A549 (cell line): ENCODE data around the gene SULF2. TPM values are rescaled to one million over a fixed set of nuclear protein-coding genes. Genes with fewer than 3 reads are reported as not detected.

Experiments used
- ATAC-seq, 2 experiments: fragments of 200-7000 bp in 1 of 2; fragments of >200 bp in 1 of 2; cut with Nextera tagmentation in 1 of 2; cut with Tn5 transposase in 1 of 2; 3 replicates each; pipeline versions ENCODE4 v1.8.0 to v1.9.1; 2018 to 2020; ENCODE audit warnings: mild to moderate bottlenecking in 1 of 2, moderate library complexity in 1 of 2
- CTCF ChIA-PET: fragments of 300-600 bp; sonication (Branson Sonifier 250); formaldehyde crosslinking; extraction: SDS; loops from one replicate; lab custom pipeline; 2021; ENCODE audit warnings: antibody characterized with exemption, inconsistent platforms; lab: Yijun Ruan, JAX
- POLR2A ChIA-PET: fragments of 350-600 bp; formaldehyde crosslinking; extraction: SDS; loops from one replicate; lab custom pipeline; 2021; ENCODE audit warnings: antibody characterized with exemption, inconsistent platforms; lab: Yijun Ruan, JAX
- DNase-seq, 2 experiments: peaks; one replicate each; pipeline versions ENCODE4 v3.0.0 to v3.0.0-alpha.2; 2011 to 2016; ENCODE audit warnings: low read depth in 1 of 2, low spot score in 1 of 2
- FAIRE-seq: peaks from 2 replicates; lab custom pipeline; 2011; peaks lifted over from hg19 to GRCh38; lab: Jason Lieb, UNC
- H3K27ac ChIP-seq, 2 experiments: fragments of >200 bp; sonication (Bioruptor Twin); formaldehyde crosslinking; 3 replicates each; pipeline ENCODE4 v1.5.1; 2016 to 2017
- H3K4me1 ChIP-seq: fragments of >200 bp; sonication (Bioruptor Twin); formaldehyde crosslinking; 3 replicates; pipeline ENCODE4 v1.6.1; 2016
- H3K4me2 ChIP-seq: fragments of >200 bp; sonication (Bioruptor Twin); formaldehyde crosslinking; 3 replicates; pipeline ENCODE4 v1.6.1; 2016
- H3K4me3 ChIP-seq: fragments of >200 bp; sonication (Bioruptor Twin); formaldehyde crosslinking; 3 replicates; pipeline ENCODE4 v1.5.1; 2016
- H3K9me3 ChIP-seq: fragments of >200 bp; sonication (Bioruptor Twin); formaldehyde crosslinking; 3 replicates; pipeline ENCODE4 v1.6.1; 2016
- CBX2 ChIP-seq: fragments of 200-600 bp; sonication (generic); IDR thresholded peaks from 2 replicates; pipeline ENCODE4 v1.6.1; 2016; ENCODE audit warnings: low read depth, mild to moderate bottlenecking, borderline replicate concordance
- CBX8 ChIP-seq: fragments of 200-600 bp; sonication (generic); IDR thresholded peaks from 2 replicates; pipeline ENCODE4 v1.6.1; 2016
- CEBPB ChIP-seq, 2 experiments: fragments of >200 bp in 1 of 2; sonication (Bioruptor Twin) in 1 of 2; formaldehyde crosslinking in 1 of 2; IDR thresholded peaks; 2 replicates each; pipeline ENCODE4 v1.6.1; 2012 to 2016
- CHD4 ChIP-seq: fragments of 200-600 bp; sonication (generic); IDR thresholded peaks from 2 replicates; pipeline ENCODE4 v1.6.1; 2016; ENCODE audit warnings: antibody characterized with exemption, mild to moderate bottlenecking, borderline replicate concordance
- EHF ChIP-seq: fragments of 250-450 bp; sonication (Bioruptor Pico); IDR thresholded peaks from 2 replicates; pipeline ENCODE4 v1.5.0; 2020; ENCODE audit warnings: mild to moderate bottlenecking
- EP300 ChIP-seq, 2 experiments: fragments of >200 bp; sonication (Bioruptor Twin); formaldehyde crosslinking; IDR thresholded peaks; 2 replicates in 1 of 2; 3 replicates in 1 of 2; pipeline ENCODE4 v1.6.1; 2016 to 2017
- FOXS1 ChIP-seq: fragments of 250-450 bp; sonication (Bioruptor Pico); IDR thresholded peaks from 2 replicates; pipeline ENCODE4 v1.5.0; 2020; ENCODE audit warnings: mild to moderate bottlenecking, moderate library complexity
- HDAC2 ChIP-seq: fragments of 200-600 bp; sonication (generic); IDR thresholded peaks from 2 replicates; pipeline ENCODE4 v1.6.1; 2016
- KDM5A ChIP-seq: fragments of 200-600 bp; sonication (generic); IDR thresholded peaks from 2 replicates; pipeline ENCODE4 v1.6.1; 2016; ENCODE audit warnings: antibody characterized with exemption, mild to moderate bottlenecking
- MAFK ChIP-seq: fragments of 450-650 bp; IDR thresholded peaks from 2 replicates; pipeline ENCODE4 v1.6.1; 2014; ENCODE audit not compliant: partially characterized antibody
- MAZ ChIP-seq: fragments of 150-350 bp; IDR thresholded peaks from 2 replicates; pipeline ENCODE4 v1.6.1; 2014; ENCODE audit warnings: antibody characterized with exemption, low read depth, low read length, borderline replicate concordance
- NFE2L2 ChIP-seq: fragments of 150-350 bp; conservative IDR thresholded peaks from 2 replicates; pipeline ENCODE4 v1.6.1; 2014; ENCODE audit warnings: low read length
- NPAS2 ChIP-seq: fragments of 250-450 bp; sonication (Bioruptor Pico); IDR thresholded peaks from 2 replicates; pipeline ENCODE4 v1.8.0; 2022; ENCODE audit warnings: mild to moderate bottlenecking, moderate library complexity, borderline replicate concordance
- NR3C1 ChIP-seq: fragments of >200 bp; sonication (Bioruptor Twin); formaldehyde crosslinking; IDR thresholded peaks from 3 replicates; pipeline ENCODE4 v1.6.1; 2017
- RAD21 ChIP-seq, 2 experiments: fragments of >200 bp in 1 of 2; sonication (Bioruptor Twin) in 1 of 2; formaldehyde crosslinking in 1 of 2; IDR thresholded peaks in 1 of 2; conservative IDR thresholded peaks in 1 of 2; 2 replicates in 1 of 2; 3 replicates in 1 of 2; pipeline ENCODE4 v1.6.1; 2012 to 2018; ENCODE audit warnings: inconsistent platforms in 1 of 2
- RCOR1 ChIP-seq: fragments of 150-350 bp; IDR thresholded peaks from 2 replicates; pipeline ENCODE4 v1.6.1; 2014; ENCODE audit warnings: antibody characterized with exemption, low read length, low read depth
- RFX5 ChIP-seq: fragments of 450-650 bp; IDR thresholded peaks from 2 replicates; pipeline ENCODE4 v1.7.1; 2014; ENCODE audit warnings: antibody characterized with exemption, mild to moderate bottlenecking, moderate library complexity
- TP53 ChIP-seq: fragments of 250-450 bp; sonication (Bioruptor Pico); IDR thresholded peaks from 2 replicates; pipeline ENCODE4 v1.5.0; 2021; ENCODE audit warnings: mild to moderate bottlenecking, moderate library complexity
- ZFP36 ChIP-seq: fragments of 450-650 bp; IDR thresholded peaks from 2 replicates; pipeline ENCODE4 v1.6.1; 2014; ENCODE audit warnings: borderline replicate concordance; ENCODE audit not compliant: partially characterized antibody
- ZSCAN20 ChIP-seq: fragments of 250-450 bp; sonication (Bioruptor Pico); IDR thresholded peaks from 2 replicates; pipeline ENCODE4 v1.8.0; 2022; ENCODE audit warnings: mild to moderate bottlenecking, moderate library complexity
- WGBS: methylation state at CpG from one replicate; pipeline ENCODE4 v1.1.6; 2017; ENCODE audit errors: missing lambda C conversion rate; 5-methylcytosine and 5-hydroxymethylcytosine counted together
- polyA plus RNA-seq, 4 experiments: library from polyadenylated mRNA; depleted of rRNA in 3 of 4; stranded (reverse); fragments of >200 nt; fragmentation: RNase III in 1 of 4; extraction: RNeasy Plus Mini Kit Qiagen cat#74134 plus additional on column Dnase treatment in 1 of 4; gene quantifications; 2 replicates in 3 of 4; 3 replicates in 1 of 4; pipeline ENCODE4 v1.2.3, GENCODE V29; 2011 to 2017
- TF ChIP-seq, protein P1 (sequence below): fragments of 250-450 bp; sonication (Bioruptor Pico); IDR thresholded peaks from 2 replicates; pipeline ENCODE4 v1.5.0; 2021; ENCODE audit warnings: mild to moderate bottlenecking, moderate library complexity, borderline replicate concordance
- TF ChIP-seq, protein P2 (sequence below): fragments of 150-350 bp; IDR thresholded peaks from 2 replicates; pipeline ENCODE4 v1.6.1; 2014; ENCODE audit warnings: low read depth, mild to moderate bottlenecking, low read length
- TF ChIP-seq, protein P3 (sequence below): fragments of 450-650 bp; IDR thresholded peaks from 2 replicates; pipeline ENCODE4 v1.6.1; 2014; ENCODE audit warnings: antibody characterized with exemption

SULF2 gene
- polyA plus RNA-seq, 2 of the 4 experiments (the other 2 are of a cell fraction), result 5.8 to 16.8 TPM

DNA sequence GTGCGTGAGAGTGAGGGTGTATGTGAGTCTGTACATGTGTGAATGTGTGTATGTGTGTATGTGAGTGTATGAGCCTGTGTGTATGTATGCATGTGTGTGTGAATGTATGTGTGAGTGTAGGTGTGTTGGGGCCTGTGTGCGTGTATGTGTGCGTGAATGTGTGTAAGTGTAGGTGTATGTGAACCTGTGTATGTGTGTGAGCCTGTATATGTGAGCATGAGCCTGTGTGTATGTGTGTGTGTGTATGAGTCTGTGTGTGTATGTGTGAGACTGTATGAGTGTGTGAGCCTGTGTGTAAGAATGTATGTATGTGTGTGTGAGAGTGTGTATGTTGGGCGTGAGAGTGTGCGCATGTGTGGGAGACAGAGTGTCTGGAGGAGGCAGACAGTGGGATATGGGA lies 15.8 kb upstream of the SULF2 start:
- ChIA-PET POLR2A (no interaction called here), CTCF (interaction anchor here (1.1 to 1.3 kb wide), 2 partner anchors 15 to 857 kb away, joined by 3 read pairs; no protein-coding TSS in a partner anchor)
- FAIRE-seq (no peak), DNase-seq (no peak), ATAC-seq (no peak)
- no peaks in the 10 kb centered on the region for H3K4me1 ChIP-seq
- WGBS, result 90% methylated on average over 5 of the region's 5 CpGs
- no peak overlapping the region for H3K27ac ChIP-seq
- no peaks in the 10 kb centered on the region for H3K9me3 ChIP-seq
- H3K4me2 ChIP-seq, result no peak overlapping the region
- TF ChIP-seq FOXS1 (CRISPR knock-in tag), result no peak
- no peak for TF ChIP-seq EHF (CRISPR knock-in tag)
- no peak for TF ChIP-seq NR3C1
- TF ChIP-seq MAZ, result no peak
- no peak for TF ChIP-seq EP300 (IDR thresholded peaks at IDR 0.05)
- no peak overlapping the region for H3K4me3 ChIP-seq

DNA sequence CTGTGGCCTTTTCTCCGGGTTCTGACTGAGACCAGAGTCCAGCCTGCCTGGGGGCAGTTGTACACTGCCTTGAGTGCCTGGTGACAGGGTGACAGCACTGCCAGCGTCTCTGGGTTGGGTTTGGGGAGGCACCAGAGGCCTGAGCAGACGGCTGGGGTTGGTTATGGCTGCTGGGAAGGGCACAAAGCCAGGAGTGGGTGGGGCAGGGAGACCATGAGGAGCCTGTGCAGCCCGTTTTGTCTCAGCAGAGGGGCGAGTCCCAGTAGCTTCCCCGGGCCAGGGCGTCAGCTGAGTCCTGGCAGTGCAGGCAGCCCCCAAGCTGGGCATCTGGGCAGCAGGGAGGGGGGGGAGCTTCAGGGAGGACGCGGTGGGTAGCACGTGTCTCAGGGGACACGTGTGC lies 15.3 kb upstream of the SULF2 start:
- DNase-seq (no peak), FAIRE-seq (no peak), ATAC-seq (no peak)
- Histone ChIP-seq H3K9me3 (no peaks in the 10 kb centered on the region), H3K27ac (no peak overlapping the region), H3K4me2 (no peak overlapping the region), H3K4me3 (no peak overlapping the region), H3K4me1 (peaks cover under 1% of the 10 kb centered on the region; the same call in 1 of the 3 replicates)
- no peak for TF ChIP-seq NPAS2 (CRISPR knock-in tag)
- ChIA-PET POLR2A (interaction anchor here (0.6 kb wide), 1 partner anchor 508 kb away, joined by 5 read pairs; no protein-coding TSS in a partner anchor), CTCF (interaction anchor here (1.1 kb wide), 1 partner anchor 14 kb away, joined by 3 read pairs; no protein-coding TSS in a partner anchor)
- WGBS, result 59% methylated on average over 8 of the region's 11 CpGs

DNA sequence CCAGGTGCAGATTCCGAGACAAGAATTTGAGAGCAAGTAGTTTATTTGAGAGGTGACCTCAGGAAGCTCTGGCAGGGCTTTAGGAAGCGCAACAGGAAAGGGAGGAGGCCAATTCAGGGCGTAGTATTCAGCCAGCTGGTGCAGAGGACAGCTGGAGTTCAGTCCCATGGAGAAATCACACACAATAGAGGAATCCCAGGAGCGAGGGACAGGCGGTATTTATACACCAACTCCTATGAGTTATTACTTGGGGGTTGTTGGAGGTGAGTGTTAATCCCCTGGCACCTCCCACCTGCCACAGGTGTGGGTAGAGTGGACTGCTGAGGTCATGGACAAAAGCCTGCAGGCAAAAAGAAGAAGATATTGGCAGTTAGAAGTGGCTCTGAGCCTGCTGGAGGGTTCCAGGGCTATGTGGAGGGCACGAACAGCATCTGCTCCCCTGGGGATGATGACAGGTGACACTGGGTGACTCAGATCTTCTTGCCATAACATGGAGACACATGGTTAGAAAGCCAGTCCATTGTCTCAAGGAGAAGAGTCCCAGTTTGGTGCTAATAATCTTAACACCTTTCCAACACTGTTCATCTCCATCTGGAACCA lies 13.9 kb upstream of the SULF2 start:
- H3K4me3 ChIP-seq, result no peak overlapping the region
- DNase-seq, result no peak
- 40% methylated on average over 6 of the region's 6 CpGs for WGBS
- no peaks in the 10 kb centered on the region for H3K9me3 ChIP-seq
- TF ChIP-seq CBX8, result no peak
- no peak for TF ChIP-seq EHF (CRISPR knock-in tag)
- no peak for TF ChIP-seq HDAC2
- no peak for ATAC-seq
- peaks cover 8% of the 10 kb centered on the region for H3K4me1 ChIP-seq
- POLR2A ChIA-PET, result no interaction called here
- CTCF ChIA-PET, result no interaction called here
- no peak for FAIRE-seq
- no peak overlapping the region for H3K27ac ChIP-seq
- no peak overlapping the region for H3K4me2 ChIP-seq

DNA sequence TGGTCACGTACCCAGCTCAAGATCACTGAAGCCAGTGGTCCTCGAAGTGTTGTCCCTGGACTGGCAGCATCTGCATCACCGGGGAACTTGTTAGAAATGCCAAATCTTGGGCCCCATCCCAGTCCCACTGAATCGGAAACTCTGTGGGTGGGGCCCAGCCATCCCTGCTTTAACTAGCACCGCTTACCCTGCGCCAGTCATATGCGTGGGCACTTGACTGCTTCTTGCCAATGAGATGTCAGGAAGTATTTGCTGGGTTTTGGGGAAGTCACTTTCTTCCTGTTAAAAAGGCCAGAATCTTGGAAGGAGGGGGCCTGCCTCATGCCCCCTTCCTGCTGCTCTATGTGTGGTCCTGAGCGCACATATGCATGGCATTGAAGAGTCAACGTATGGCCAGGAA lies 11.7 kb upstream of the SULF2 start:
- ChIA-PET CTCF (interaction anchor here (1.3 to 1.5 kb wide), 2 partner anchors 11 to 72 kb away, joined by 3 to 5 read pairs; partner anchors contain the start of gene SULF2), POLR2A (no interaction called here)
- WGBS, result 93% methylated on average over 9 of the region's 9 CpGs
- no peak for ATAC-seq
- TF ChIP-seq NPAS2 (CRISPR knock-in tag) (no peak), KDM5A (no peak), CHD4 (no peak), RCOR1 (no peak), CBX2 (no peak), TP53 (no peak), RAD21 (conservative IDR thresholded peaks at IDR 0.05 in 1 of 2, IDR thresholded peaks at IDR 0.05 in 1 of 2) (no peak), ZFP36 (no peak), RFX5 (no peak), MAZ (no peak), NFE2L2 (no peak), ZSCAN20 (CRISPR knock-in tag) (no peak), CEBPB (IDR thresholded peaks at IDR 0.05) (no peak), MAFK (no peak)
- TF ChIP-seq, protein P1, sequence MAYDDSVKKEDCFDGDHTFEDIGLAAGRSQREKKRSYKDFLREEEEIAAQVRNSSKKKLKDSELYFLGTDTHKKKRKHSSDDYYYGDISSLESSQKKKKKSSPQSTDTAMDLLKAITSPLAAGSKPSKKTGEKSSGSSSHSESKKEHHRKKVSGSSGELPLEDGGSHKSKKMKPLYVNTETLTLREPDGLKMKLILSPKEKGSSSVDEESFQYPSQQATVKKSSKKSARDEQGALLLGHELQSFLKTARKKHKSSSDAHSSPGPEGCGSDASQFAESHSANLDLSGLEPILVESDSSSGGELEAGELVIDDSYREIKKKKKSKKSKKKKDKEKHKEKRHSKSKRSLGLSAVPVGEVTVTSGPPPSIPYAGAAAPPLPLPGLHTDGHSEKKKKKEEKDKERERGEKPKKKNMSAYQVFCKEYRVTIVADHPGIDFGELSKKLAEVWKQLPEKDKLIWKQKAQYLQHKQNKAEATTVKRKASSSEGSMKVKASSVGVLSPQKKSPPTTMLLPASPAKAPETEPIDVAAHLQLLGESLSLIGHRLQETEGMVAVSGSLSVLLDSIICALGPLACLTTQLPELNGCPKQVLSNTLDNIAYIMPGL (CRISPR knock-in tag), result no peak
- TF ChIP-seq, protein P2, sequence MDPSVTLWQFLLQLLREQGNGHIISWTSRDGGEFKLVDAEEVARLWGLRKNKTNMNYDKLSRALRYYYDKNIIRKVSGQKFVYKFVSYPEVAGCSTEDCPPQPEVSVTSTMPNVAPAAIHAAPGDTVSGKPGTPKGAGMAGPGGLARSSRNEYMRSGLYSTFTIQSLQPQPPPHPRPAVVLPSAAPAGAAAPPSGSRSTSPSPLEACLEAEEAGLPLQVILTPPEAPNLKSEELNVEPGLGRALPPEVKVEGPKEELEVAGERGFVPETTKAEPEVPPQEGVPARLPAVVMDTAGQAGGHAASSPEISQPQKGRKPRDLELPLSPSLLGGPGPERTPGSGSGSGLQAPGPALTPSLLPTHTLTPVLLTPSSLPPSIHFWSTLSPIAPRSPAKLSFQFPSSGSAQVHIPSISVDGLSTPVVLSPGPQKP, result no peak
- TF ChIP-seq, protein P3, sequence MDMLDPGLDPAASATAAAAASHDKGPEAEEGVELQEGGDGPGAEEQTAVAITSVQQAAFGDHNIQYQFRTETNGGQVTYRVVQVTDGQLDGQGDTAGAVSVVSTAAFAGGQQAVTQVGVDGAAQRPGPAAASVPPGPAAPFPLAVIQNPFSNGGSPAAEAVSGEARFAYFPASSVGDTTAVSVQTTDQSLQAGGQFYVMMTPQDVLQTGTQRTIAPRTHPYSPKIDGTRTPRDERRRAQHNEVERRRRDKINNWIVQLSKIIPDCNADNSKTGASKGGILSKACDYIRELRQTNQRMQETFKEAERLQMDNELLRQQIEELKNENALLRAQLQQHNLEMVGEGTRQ, result no peak
- H3K27ac ChIP-seq, result no peak overlapping the region
- no peaks in the 10 kb centered on the region for H3K9me3 ChIP-seq
- no peak overlapping the region for H3K4me2 ChIP-seq
- H3K4me3 ChIP-seq, result no peak overlapping the region
- no peak for DNase-seq
- H3K4me1 ChIP-seq, result peaks cover 17% of the 10 kb centered on the region
- FAIRE-seq, result no peak
